ENCODE measurements around the gene LYPD1.

- no peak for TF ChIP-seq CTCF (conservative IDR thresholded peaks at IDR 0.05)
- TF ChIP-seq ZFX (IDR thresholded peaks at IDR 0.05): no peak
Measured at GRCh38 chr2:132597831-132598230, 72.2 kb downstream of the LYPD1 start.

All from C4-2B (cell line).